ENCODE results near the gene TAMM41. TPM values are rescaled to one million over a fixed set of nuclear protein-coding genes. Genes with fewer than 3 reads are reported as not detected.

TAMM41 gene
- total RNA-seq, 1 donor from 2014 or later = 12.9 TPM

DNA sequence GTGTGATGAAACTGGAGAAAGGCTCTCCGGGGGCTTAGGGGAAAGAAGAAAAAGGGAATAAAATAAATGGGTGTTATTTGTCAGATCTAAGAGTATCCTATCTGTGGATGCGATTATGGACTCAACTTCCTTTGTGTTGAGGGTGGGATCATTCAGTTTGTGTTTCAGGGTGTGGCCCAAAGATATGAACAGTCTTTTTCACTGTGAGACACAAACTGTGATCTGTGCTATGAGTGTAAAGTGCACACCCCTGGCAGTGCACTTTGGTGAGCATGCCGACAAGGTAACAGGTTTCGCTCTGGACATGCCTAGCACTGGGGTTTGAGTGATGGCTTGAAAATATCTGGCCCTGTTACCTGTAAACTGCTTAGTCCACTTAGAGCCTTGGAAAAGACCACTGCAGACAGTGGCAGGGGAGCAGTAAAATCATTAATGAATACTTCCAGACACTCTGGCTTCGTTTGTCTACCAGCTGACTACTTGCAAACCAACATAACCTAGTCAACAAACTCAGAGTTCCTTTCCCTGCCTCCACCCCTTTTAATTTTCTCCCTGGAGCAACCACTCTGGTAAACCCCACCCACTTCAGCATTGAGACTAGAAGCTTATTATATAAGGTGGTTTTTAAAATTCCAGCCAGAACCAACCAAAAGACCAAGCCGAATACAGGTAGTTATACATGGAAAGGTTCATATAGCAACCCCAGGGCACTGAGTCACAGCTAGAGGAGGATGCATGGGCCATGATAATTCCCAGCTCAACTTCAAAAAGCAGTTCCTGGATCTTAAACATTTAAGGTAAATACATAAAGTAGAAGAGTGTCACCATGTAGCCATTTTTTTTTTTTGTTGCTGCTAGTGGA, 55.1 kb downstream of the TAMM41 start:
- TF ChIP-seq, protein P1, sequence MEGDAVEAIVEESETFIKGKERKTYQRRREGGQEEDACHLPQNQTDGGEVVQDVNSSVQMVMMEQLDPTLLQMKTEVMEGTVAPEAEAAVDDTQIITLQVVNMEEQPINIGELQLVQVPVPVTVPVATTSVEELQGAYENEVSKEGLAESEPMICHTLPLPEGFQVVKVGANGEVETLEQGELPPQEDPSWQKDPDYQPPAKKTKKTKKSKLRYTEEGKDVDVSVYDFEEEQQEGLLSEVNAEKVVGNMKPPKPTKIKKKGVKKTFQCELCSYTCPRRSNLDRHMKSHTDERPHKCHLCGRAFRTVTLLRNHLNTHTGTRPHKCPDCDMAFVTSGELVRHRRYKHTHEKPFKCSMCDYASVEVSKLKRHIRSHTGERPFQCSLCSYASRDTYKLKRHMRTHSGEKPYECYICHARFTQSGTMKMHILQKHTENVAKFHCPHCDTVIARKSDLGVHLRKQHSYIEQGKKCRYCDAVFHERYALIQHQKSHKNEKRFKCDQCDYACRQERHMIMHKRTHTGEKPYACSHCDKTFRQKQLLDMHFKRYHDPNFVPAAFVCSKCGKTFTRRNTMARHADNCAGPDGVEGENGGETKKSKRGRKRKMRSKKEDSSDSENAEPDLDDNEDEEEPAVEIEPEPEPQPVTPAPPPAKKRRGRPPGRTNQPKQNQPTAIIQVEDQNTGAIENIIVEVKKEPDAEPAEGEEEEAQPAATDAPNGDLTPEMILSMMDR (conservative IDR thresholded peaks at IDR 0.05; ENCODE audit: low read depth, low read length) = no peak
- DNase-seq (ENCODE audit: low read depth) = no peak
- no peak overlapping the region for H3K4me3 ChIP-seq (ENCODE audit: low read depth, low read length)

DNA sequence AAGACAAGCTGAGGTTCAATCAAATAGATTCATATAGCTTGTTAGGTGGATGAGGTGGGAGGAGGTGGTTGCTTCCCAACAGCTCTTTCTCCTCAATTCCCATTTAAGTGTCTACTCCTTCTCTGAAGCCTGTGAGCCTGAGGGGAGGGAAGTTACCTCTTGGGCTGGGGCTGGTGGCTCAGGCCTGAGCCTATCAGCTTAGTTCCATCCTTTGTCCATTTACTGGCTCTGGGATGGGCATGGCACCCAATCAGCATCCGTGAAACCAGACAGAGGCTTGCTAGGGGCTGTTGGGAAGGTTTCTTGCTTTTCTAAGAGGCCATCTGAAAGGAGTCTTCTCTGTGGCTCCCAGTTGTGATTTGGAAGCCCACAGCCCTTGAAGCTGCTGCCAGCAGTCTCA, 57.3 kb downstream of the TAMM41 start:
- TF ChIP-seq, protein P1 (conservative IDR thresholded peaks at IDR 0.05; ENCODE audit: low read depth, low read length) = no peak
- no peak for DNase-seq (ENCODE audit: low read depth)
- no peak overlapping the region for H3K4me3 ChIP-seq (ENCODE audit: low read depth, low read length)

GRCh38 chr3:11784971-11785377, 61.7 kb downstream of the TAMM41 start:
- no peak overlapping the region for H3K4me3 ChIP-seq (ENCODE audit: low read depth, low read length)
- no peak for DNase-seq (ENCODE audit: low read depth)
- TF ChIP-seq, protein P1 (conservative IDR thresholded peaks at IDR 0.05; ENCODE audit: low read depth, low read length) = no peak

- H3K4me3 ChIP-seq (ENCODE audit: low read depth, low read length) = no peak overlapping the region
- TF ChIP-seq, protein P1 (conservative IDR thresholded peaks at IDR 0.05; ENCODE audit: low read depth, low read length) = no peak
- DNase-seq (ENCODE audit: low read depth) = no peak
Measured at GRCh38 chr3:11780341-11780740, 66.3 kb downstream of the TAMM41 start.

- TF ChIP-seq, protein P1 (conservative IDR thresholded peaks at IDR 0.05; ENCODE audit: low read depth, low read length) = no peak
- no peak for DNase-seq (ENCODE audit: low read depth)
- no peak overlapping the region for H3K4me3 ChIP-seq (ENCODE audit: low read depth, low read length)
Measured at GRCh38 chr3:11779626-11780025, 67.1 kb downstream of the TAMM41 start.

GRCh38 chr3:11778248-11778647, 68.4 kb downstream of the TAMM41 start:
- no peak for DNase-seq (ENCODE audit: low read depth)
- TF ChIP-seq, protein P1 (conservative IDR thresholded peaks at IDR 0.05; ENCODE audit: low read depth, low read length) = no peak
- H3K4me3 ChIP-seq (ENCODE audit: low read depth, low read length) = no peak overlapping the region

DNA sequence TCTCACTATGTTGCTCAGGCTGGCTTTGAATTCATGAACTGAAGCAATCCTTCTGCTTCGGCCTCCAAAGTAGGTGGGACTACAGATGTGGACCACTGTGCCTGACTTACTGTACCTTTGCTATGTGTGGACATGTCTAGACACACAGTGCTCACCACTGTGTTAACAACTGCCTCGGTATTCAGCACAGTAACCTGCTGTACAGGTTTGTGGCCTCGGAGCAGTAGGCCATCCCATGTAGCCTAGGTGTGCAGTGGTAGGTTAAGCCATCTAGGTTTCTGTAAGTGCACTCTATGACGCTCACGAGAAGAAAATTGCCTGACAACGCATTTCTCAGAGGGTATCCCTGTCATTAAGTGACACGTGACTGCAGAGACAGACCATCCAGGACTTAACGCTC, 70.3 kb downstream of the TAMM41 start:
- TF ChIP-seq, protein P1 (conservative IDR thresholded peaks at IDR 0.05; ENCODE audit: low read depth, low read length) = no peak
- no peak for DNase-seq (ENCODE audit: low read depth)
- H3K4me3 ChIP-seq (ENCODE audit: low read depth, low read length) = no peak overlapping the region
